ENCODE data around the gene SCARF2.

Gene SCARF2

DNA sequence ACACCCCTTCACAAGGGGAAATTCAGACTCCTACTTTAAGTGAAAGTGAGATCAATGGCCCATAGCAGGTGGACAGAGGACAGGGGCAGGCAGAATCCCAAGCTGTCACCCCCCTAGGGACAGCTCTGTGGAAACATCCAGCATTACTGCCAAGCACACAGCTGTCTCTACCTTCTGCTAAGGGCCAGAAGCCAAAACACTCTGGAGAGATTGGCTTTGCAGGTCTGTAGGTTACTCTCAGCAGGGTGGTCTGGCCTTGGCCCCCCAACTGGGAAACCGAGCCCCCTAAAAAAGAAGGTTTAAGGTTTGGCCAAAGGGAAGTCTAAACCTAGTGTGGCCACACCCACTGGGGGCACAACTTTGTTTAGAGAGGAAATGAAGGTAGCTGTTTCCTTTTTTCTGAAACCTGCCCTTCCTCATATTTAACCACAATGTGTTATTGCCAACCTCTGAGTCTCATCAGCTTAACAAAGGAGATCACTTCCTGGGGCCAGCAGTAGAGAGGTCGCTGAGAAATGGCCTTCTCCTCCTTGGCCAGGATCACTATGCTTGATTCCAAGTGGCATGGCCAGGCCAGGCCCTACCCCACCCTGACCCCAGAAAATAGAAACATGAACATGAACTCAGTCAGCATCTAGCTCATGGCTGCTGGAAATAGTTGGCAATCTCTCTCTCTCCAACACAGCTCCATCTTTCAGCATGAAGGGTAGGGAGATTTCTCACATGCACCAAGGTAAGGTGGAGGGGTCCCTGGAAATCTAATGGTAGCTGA lies 25.9 kb upstream of the SCARF2 start:
- no peaks in the 10 kb centered on the region for H3K27me3 ChIP-seq (ENCODE audit: control insufficient read depth in 2 of 2, insufficient read depth in 2 of 2, low read length in 2 of 2)
- H3K9ac ChIP-seq (ENCODE audit: low read depth in 1 of 2, low read length in 2 of 2), result peak overlapping the region in 1 of 2 donors; percentile 32
- H3K27ac ChIP-seq (ENCODE audit: low read depth in 2 of 2, low read length in 2 of 2), result peak overlapping the region; percentile 28 to 82
- no peak overlapping the region for H3K4me3 ChIP-seq (ENCODE audit: low read length in 2 of 2)
- peaks cover 3 to 11% of the 10 kb centered on the region in 2 donors for H3K4me1 ChIP-seq (ENCODE audit: control insufficient read depth in 2 of 2, insufficient read depth in 2 of 2, low read length in 2 of 2)
- no peaks in the 10 kb centered on the region for H3K9me3 ChIP-seq (ENCODE audit: control insufficient read depth in 2 of 2, low read length in 2 of 2)
- peaks cover 7 to 16% of the 10 kb centered on the region in 2 donors for H3K36me3 ChIP-seq (ENCODE audit: control insufficient read depth in 2 of 2, insufficient read depth in 2 of 2, low read length in 2 of 2)

DNA sequence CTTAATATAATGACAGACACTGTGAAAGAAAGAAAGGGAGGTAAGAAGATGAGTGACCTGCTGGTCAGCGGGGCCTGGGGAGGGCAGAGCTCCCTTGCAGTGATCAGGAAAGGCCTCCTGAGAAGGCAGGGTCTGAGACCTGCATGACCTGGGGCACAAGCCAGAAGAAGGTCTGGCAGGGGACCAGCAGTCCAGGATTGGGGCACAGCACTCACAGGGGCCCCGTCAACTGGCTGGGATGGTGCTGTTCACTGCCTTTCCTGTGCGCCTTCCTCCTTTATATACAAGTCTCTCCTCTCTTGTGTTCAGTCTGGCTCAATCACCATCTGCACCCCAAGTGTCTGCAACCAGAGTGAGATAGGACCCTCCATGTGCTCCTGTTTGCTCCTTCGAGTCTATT lies 22.2 kb upstream of the SCARF2 start:
- Histone ChIP-seq H3K9me3 (ENCODE audit: control insufficient read depth in 2 of 2, low read length in 2 of 2) (no peaks in the 10 kb centered on the region), H3K27me3 (ENCODE audit: control insufficient read depth in 2 of 2, insufficient read depth in 2 of 2, low read length in 2 of 2) (no peaks in the 10 kb centered on the region), H3K4me3 (ENCODE audit: low read length in 2 of 2) (no peak overlapping the region), H3K4me1 (ENCODE audit: control insufficient read depth in 2 of 2, insufficient read depth in 2 of 2, low read length in 2 of 2) (peaks cover 3 to 11% of the 10 kb centered on the region in 2 donors), H3K27ac (ENCODE audit: low read depth in 2 of 2, low read length in 2 of 2) (no peak overlapping the region), H3K36me3 (ENCODE audit: control insufficient read depth in 2 of 2, insufficient read depth in 2 of 2, low read length in 2 of 2) (peaks cover 11 to 13% of the 10 kb centered on the region in 2 donors), H3K9ac (ENCODE audit: low read depth in 1 of 2, low read length in 2 of 2) (no peak overlapping the region)

DNA sequence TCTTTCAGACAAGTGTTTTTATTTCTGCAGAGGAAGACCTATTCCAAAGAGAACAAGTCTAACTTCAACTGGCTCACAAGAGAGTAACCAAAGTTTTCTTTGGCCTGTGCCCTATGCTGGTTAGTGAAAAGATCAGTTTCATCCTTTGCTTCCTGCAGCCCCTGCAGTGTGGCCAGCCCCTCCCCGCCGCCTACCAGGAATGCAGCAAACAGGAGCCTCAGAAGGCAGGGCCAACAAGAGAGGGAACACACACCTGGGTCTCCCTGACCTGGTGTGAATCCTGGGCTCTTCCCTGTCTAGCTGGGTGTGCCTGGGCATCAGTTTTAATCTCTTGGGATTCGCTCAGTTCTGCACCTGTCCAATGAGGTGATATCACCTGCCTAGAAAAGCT lies 21.5 kb upstream of the SCARF2 start:
- no peak overlapping the region for H3K4me3 ChIP-seq (ENCODE audit: low read length in 2 of 2)
- H3K36me3 ChIP-seq (ENCODE audit: control insufficient read depth in 2 of 2, insufficient read depth in 2 of 2, low read length in 2 of 2), result peaks cover 6 to 7% of the 10 kb centered on the region in 2 donors
- no peaks in the 10 kb centered on the region for H3K9me3 ChIP-seq (ENCODE audit: control insufficient read depth in 2 of 2, low read length in 2 of 2)
- H3K9ac ChIP-seq (ENCODE audit: low read depth in 1 of 2, low read length in 2 of 2), result no peak overlapping the region
- H3K4me1 ChIP-seq (ENCODE audit: control insufficient read depth in 2 of 2, insufficient read depth in 2 of 2, low read length in 2 of 2), result peaks cover 0 to 5% of the 10 kb centered on the region in 2 donors
- H3K27me3 ChIP-seq (ENCODE audit: control insufficient read depth in 2 of 2, insufficient read depth in 2 of 2, low read length in 2 of 2), result no peaks in the 10 kb centered on the region
- no peak overlapping the region for H3K27ac ChIP-seq (ENCODE audit: low read depth in 2 of 2, low read length in 2 of 2)

DNA sequence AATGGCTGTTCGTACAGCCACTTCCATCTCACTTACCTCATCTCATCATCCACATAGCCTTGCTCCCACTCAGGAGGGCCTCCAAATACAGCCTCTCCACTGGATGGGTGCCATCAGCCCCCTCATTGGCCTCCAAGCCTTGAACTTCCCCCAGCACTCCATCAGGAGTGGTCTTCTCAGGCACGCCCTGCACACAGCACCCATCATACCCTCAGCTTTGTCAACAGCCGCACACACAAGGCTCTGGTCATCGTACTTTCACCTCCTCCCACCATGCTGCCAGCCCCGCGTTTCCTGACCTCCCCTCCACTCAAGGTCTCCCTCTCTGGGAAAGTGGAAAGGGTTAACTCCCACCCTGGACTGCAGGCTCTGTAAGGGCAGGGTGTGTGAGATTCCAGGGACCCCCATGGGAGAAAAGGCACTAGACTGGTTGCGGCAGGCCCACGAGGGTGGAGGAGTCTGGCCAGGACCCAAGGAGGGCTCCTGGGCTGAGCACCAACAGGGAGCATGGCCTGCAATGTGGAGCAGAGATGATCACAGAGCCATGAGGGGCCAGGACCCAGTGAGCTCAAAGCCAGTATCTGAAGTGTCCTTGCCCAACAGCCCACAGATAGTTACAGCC lies 21.0 kb upstream of the SCARF2 start:
- peaks cover 5 to 7% of the 10 kb centered on the region in 2 donors for H3K36me3 ChIP-seq (ENCODE audit: control insufficient read depth in 2 of 2, insufficient read depth in 2 of 2, low read length in 2 of 2)
- H3K4me3 ChIP-seq (ENCODE audit: low read length in 2 of 2), result no peak overlapping the region
- H3K4me1 ChIP-seq (ENCODE audit: control insufficient read depth in 2 of 2, insufficient read depth in 2 of 2, low read length in 2 of 2), result peaks cover 0 to 2% of the 10 kb centered on the region in 2 donors
- no peak overlapping the region for H3K27ac ChIP-seq (ENCODE audit: low read depth in 2 of 2, low read length in 2 of 2)
- no peaks in the 10 kb centered on the region for H3K9me3 ChIP-seq (ENCODE audit: control insufficient read depth in 2 of 2, low read length in 2 of 2)
- H3K27me3 ChIP-seq (ENCODE audit: control insufficient read depth in 2 of 2, insufficient read depth in 2 of 2, low read length in 2 of 2), result no peaks in the 10 kb centered on the region
- no peak overlapping the region for H3K9ac ChIP-seq (ENCODE audit: low read depth in 1 of 2, low read length in 2 of 2)

DNA sequence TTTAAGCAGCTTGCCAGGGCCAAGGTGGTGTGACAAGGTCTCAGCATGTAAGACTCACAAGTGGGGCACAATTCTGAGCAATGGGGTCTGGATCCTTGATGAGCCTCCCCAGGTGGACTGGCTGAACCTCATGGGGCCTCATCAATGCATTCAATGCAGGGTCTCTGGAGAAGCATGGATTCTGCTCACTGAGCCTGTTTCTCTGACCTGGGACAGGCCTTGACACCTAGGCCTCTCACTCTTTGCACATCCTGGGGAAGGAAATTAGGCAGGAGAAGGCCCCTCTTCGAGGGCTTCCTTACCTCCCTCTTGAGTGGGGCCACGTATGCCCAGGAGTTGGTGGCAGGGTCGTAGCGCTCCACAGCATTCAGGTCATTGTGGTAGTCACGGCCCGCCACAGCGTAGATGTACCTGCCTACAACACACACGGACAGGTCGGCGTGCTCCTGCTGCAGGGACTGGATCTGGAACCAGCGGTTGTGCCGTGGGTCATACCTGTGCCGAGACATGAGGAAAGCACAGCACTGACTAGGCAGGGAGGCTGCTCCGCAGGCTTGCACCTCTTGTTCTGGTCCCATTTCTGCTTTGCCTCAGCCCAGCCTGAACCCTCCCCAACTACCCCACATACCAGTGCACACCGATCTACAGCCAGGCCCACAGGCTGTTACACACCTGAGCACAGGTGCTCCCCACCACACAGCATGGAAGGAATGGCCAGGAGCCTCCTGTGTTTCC lies 20.0 kb upstream of the SCARF2 start:
- peaks cover 5 to 7% of the 10 kb centered on the region in 2 donors for H3K36me3 ChIP-seq (ENCODE audit: control insufficient read depth in 2 of 2, insufficient read depth in 2 of 2, low read length in 2 of 2)
- H3K9ac ChIP-seq (ENCODE audit: low read depth in 1 of 2, low read length in 2 of 2), result no peak overlapping the region
- no peaks in the 10 kb centered on the region for H3K27me3 ChIP-seq (ENCODE audit: control insufficient read depth in 2 of 2, insufficient read depth in 2 of 2, low read length in 2 of 2)
- H3K4me1 ChIP-seq (ENCODE audit: control insufficient read depth in 2 of 2, insufficient read depth in 2 of 2, low read length in 2 of 2), result no peaks in the 10 kb centered on the region
- no peaks in the 10 kb centered on the region for H3K9me3 ChIP-seq (ENCODE audit: control insufficient read depth in 2 of 2, low read length in 2 of 2)
- no peak overlapping the region for H3K27ac ChIP-seq (ENCODE audit: low read depth in 2 of 2, low read length in 2 of 2)
- no peak overlapping the region for H3K4me3 ChIP-seq (ENCODE audit: low read length in 2 of 2)

DNA sequence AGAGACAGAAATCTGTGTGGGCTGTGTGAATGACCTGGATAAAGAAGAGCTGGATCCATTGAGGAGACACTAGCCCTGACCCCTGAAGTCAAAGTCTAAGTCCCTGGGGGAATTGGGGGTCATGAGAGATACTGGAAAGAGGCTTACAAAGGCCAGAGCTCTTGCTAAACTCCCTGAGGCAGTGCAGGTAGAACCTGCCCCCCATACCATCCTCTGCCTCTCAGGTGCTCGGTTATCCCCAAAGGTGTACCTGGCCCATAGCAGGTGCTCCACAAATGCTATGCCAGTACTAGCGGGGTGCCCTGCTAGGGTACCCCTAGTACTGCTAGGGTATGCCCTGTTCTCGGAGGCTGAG lies 19.1 kb upstream of the SCARF2 start:
- Histone ChIP-seq H3K36me3 (ENCODE audit: control insufficient read depth in 2 of 2, insufficient read depth in 2 of 2, low read length in 2 of 2) (peaks cover 5 to 7% of the 10 kb centered on the region in 2 donors), H3K4me1 (ENCODE audit: control insufficient read depth in 2 of 2, insufficient read depth in 2 of 2, low read length in 2 of 2) (no peaks in the 10 kb centered on the region), H3K9me3 (ENCODE audit: control insufficient read depth in 2 of 2, low read length in 2 of 2) (no peaks in the 10 kb centered on the region), H3K4me3 (ENCODE audit: low read length in 2 of 2) (no peak overlapping the region), H3K9ac (ENCODE audit: low read depth in 1 of 2, low read length in 2 of 2) (no peak overlapping the region), H3K27me3 (ENCODE audit: control insufficient read depth in 2 of 2, insufficient read depth in 2 of 2, low read length in 2 of 2) (no peaks in the 10 kb centered on the region), H3K27ac (ENCODE audit: low read depth in 2 of 2, low read length in 2 of 2) (no peak overlapping the region)

DNA sequence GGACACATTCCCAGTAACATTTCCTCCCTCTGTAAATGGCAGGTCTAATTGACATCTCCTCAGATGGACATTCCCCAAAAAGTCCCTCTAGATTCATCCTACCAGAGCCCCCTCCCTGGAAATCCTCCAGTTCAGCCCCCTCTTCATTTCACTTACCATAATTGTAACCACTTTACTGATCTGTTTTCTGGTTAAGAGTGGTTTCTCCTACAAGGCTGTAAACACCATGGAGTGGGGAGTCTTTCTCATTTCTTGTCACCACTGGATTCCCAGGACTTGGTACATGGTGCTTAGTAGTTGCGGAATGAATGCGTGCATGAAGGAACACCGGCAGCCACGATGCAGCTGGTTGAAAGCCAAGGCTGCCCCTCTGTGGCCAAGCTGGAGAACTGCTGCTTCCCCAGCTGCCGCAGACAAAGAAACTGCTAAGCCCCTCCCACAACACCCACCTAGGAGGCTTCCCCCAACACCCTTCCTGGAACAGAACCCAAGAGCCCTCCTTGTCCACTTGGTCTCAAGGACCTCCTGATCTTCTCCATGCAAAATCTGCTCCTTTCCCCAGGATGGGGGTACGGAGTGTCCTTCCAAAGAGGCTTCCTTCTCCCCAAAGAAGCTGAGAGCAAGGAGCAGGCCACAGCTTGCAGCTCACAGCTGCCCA lies 18.6 kb upstream of the SCARF2 start:
- no peaks in the 10 kb centered on the region for H3K9me3 ChIP-seq (ENCODE audit: control insufficient read depth in 2 of 2, low read length in 2 of 2)
- H3K4me3 ChIP-seq (ENCODE audit: low read length in 2 of 2), result no peak overlapping the region
- no peaks in the 10 kb centered on the region for H3K27me3 ChIP-seq (ENCODE audit: control insufficient read depth in 2 of 2, insufficient read depth in 2 of 2, low read length in 2 of 2)
- no peak overlapping the region for H3K9ac ChIP-seq (ENCODE audit: low read depth in 1 of 2, low read length in 2 of 2)
- peaks cover 5 to 7% of the 10 kb centered on the region in 2 donors for H3K36me3 ChIP-seq (ENCODE audit: control insufficient read depth in 2 of 2, insufficient read depth in 2 of 2, low read length in 2 of 2)
- H3K27ac ChIP-seq (ENCODE audit: low read depth in 2 of 2, low read length in 2 of 2), result no peak overlapping the region
- H3K4me1 ChIP-seq (ENCODE audit: control insufficient read depth in 2 of 2, insufficient read depth in 2 of 2, low read length in 2 of 2), result no peaks in the 10 kb centered on the region

DNA sequence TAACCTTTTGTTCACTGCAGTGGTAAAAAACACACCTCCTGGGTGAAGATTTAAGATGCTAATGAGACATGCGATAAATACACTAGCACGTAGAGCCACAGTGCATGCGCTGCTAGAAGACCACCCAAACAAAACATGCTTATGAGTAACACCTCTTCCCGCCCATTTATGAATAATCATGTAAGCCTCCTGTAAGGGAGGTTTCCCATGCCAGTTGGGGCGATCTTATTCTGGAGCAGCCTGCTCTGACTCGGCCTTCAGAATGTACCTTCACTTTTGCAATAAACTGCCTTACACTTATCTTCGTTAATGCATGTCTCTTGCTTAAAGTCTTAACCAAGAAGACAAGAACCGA lies 18.1 kb upstream of the SCARF2 start:
- Histone ChIP-seq H3K36me3 (ENCODE audit: control insufficient read depth in 2 of 2, insufficient read depth in 2 of 2, low read length in 2 of 2) (peaks cover 5 to 7% of the 10 kb centered on the region in 2 donors), H3K4me1 (ENCODE audit: control insufficient read depth in 2 of 2, insufficient read depth in 2 of 2, low read length in 2 of 2) (no peaks in the 10 kb centered on the region), H3K9ac (ENCODE audit: low read depth in 1 of 2, low read length in 2 of 2) (no peak overlapping the region), H3K27me3 (ENCODE audit: control insufficient read depth in 2 of 2, insufficient read depth in 2 of 2, low read length in 2 of 2) (no peaks in the 10 kb centered on the region), H3K27ac (ENCODE audit: low read depth in 2 of 2, low read length in 2 of 2) (no peak overlapping the region), H3K9me3 (ENCODE audit: control insufficient read depth in 2 of 2, low read length in 2 of 2) (no peaks in the 10 kb centered on the region), H3K4me3 (ENCODE audit: low read length in 2 of 2) (no peak overlapping the region)

DNA sequence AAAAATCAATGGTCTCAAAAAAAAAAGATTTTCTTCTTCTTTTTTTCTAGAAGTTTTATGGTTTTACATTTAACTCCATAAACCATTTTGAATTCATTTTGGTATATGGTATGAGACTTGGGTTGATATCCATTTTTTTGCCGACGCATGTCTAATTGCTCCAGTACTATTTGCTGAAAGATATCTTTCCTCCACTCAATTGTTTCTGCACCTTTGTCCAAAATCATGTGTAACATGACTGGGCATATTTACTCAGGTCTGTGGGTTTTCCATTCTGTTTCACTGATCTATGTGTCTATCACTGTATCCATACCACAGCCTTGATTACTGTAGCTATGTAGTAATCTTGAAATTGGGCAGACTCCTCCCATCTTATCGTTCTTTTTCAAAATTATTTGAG lies 15.6 kb upstream of the SCARF2 start:
- no peaks in the 10 kb centered on the region for H3K9me3 ChIP-seq (ENCODE audit: control insufficient read depth in 2 of 2, low read length in 2 of 2)
- H3K27me3 ChIP-seq (ENCODE audit: control insufficient read depth in 2 of 2, insufficient read depth in 2 of 2, low read length in 2 of 2), result no peaks in the 10 kb centered on the region
- no peaks in the 10 kb centered on the region for H3K4me1 ChIP-seq (ENCODE audit: control insufficient read depth in 2 of 2, insufficient read depth in 2 of 2, low read length in 2 of 2)
- peaks cover 7 to 8% of the 10 kb centered on the region in 2 donors for H3K36me3 ChIP-seq (ENCODE audit: control insufficient read depth in 2 of 2, insufficient read depth in 2 of 2, low read length in 2 of 2)
- no peak overlapping the region for H3K4me3 ChIP-seq (ENCODE audit: low read length in 2 of 2)
- H3K27ac ChIP-seq (ENCODE audit: low read depth in 2 of 2, low read length in 2 of 2), result no peak overlapping the region
- H3K9ac ChIP-seq (ENCODE audit: low read depth in 1 of 2, low read length in 2 of 2), result no peak overlapping the region

DNA sequence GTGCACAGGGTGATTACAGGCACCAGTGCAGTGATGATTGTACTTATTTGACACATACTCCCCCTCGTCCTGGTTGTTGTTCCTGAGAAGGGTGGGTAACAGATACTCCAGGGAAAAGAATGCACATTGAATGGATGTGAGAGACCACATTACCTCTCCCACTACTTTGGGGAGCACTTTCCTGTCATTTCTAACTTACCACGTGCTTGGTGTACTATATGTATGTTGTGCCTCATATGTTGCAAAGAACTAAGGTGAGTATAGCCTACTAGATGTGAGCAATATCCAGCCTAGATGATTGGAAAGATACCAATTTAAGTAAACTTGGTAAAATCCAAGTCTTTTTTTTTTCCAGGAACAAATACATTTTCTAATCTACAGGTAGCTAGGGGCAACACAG lies 14.3 kb upstream of the SCARF2 start:
- H3K9ac ChIP-seq (ENCODE audit: low read depth in 1 of 2, low read length in 2 of 2), result no peak overlapping the region

More for the DNA sequence above, 14.3 kb upstream of the SCARF2 start:
- Histone ChIP-seq H3K36me3 (ENCODE audit: control insufficient read depth in 2 of 2, insufficient read depth in 2 of 2, low read length in 2 of 2) (peaks cover 0 to 3% of the 10 kb centered on the region in 2 donors), H3K9me3 (ENCODE audit: control insufficient read depth in 2 of 2, low read length in 2 of 2) (no peaks in the 10 kb centered on the region), H3K27me3 (ENCODE audit: control insufficient read depth in 2 of 2, insufficient read depth in 2 of 2, low read length in 2 of 2) (no peaks in the 10 kb centered on the region), H3K4me1 (ENCODE audit: control insufficient read depth in 2 of 2, insufficient read depth in 2 of 2, low read length in 2 of 2) (no peaks in the 10 kb centered on the region), H3K27ac (ENCODE audit: low read depth in 2 of 2, low read length in 2 of 2) (no peak overlapping the region), H3K4me3 (ENCODE audit: low read length in 2 of 2) (no peak overlapping the region)

Measured in mucosa of rectum (tissue), 2 donors.